HG03442 (cell line): ENCODE data around the gene DDAH1.

Experiments used
- ATAC-seq: cut with Tn5 transposase; IDR thresholded peaks from one replicate; pipeline ENCODE4 v1.9.1; 2021; ENCODE audit warnings: mild to moderate bottlenecking, moderate library complexity; ENCODE audit not compliant: unreplicated experiment

DDAH1 gene

DNA sequence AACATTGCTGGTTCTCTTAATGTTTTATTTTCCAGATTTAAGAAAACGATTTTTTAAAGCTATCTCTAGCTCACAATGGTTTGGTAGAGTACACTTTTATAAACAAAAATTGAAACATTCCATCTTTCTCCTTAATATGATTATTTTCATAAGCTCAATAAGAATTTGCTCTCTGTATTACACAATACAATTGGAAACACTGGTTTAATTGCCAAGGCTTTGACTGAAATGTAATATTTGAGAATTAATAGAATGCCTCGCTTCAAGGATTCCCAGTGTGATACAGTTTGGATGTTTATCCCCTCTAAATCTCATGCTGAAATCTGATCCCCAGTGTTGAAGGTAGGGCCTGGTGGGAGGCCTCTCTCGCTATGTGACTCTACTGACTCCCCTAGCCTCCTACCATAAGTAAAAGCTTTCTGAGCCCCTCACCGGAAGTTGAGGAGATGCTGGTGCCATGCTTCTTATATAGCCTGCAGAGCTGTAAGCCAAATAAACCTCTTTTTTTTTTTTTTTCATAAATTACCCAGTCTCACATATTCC lies 67.4 kb downstream of the DDAH1 start:
- ATAC-seq, result no peak

- ATAC-seq, result no peak
Measured at GRCh38 chr1:85396194-85396593, 68.8 kb downstream of the DDAH1 start.

DNA sequence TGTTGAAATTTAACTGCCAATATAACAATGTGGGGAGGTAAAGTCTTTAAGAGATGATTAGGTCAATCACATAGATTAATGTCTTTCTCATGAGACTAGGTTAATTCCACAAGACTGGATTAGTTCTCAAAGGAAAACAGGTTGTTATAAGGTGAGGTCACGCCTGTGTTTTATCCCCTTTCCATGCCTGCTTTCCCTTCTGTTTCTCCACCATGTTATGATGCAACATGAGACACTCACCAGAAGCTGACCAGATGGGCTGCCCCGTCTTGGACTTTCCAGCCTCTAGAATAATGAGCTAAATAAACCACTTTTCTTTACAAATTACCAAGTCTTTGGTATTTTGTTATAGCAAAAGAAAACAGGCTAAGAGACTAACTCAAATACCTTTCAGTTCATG lies 70.8 kb downstream of the DDAH1 start:
- no peak for ATAC-seq

- no peak for ATAC-seq
Measured at GRCh38 chr1:85393490-85393889, 71.5 kb downstream of the DDAH1 start.

GRCh38 chr1:85388416-85388815 lies 76.5 kb downstream of the DDAH1 start:
- ATAC-seq, result no peak

DNA sequence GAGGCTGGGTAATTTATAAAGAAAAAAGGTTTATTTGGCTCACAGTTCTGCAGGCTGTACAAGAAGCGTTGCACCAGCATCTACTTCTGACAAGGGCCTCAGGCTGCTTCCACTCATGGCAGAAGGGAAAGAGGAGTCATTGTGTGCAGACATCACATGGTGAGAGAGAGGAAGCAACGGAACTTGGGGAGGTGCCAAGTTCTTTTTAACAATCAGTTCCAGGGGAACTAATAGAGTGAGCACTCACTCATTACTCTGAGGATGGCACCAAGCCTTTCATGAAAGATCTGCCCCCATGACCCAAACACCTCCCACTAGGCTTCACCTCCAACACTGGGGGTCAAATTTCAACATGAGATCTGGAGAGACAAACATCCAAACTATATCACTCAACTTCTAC lies 77.2 kb downstream of the DDAH1 start:
- no peak for ATAC-seq

DNA sequence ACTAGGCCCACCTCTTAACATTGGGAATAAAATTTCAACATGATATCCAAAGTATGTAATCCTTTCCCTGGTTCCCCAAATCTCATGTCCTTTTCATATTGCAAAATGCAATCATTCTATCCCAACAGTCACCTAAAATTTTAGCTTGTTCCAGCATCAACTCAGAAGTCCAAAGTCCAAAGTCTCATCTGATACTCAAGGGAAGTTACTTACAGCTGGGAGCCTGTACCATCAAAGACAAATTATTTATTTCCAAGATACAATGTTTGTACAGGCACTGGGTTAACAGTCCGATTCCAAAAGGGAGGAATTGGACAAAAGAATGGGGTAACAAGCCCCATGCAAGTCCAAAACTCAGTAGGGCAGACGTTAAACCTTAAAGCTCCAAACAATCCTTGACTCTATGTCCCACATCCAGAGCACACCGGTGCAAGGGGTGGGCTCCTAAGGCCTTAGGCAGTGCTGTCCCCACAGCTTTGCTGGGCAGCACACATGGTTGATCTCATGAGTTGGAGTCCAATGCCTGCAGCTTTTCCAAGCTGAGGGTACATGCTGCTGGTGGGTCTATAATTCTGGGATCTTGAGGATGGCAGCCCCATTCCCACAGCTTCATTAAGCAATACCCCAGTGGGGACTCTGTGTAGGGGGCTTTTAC lies 78.8 kb downstream of the DDAH1 start:
- no peak for ATAC-seq

GRCh38 chr1:85379203-85380136 lies 85.5 kb downstream of the DDAH1 start:
- no peak for ATAC-seq

DNA sequence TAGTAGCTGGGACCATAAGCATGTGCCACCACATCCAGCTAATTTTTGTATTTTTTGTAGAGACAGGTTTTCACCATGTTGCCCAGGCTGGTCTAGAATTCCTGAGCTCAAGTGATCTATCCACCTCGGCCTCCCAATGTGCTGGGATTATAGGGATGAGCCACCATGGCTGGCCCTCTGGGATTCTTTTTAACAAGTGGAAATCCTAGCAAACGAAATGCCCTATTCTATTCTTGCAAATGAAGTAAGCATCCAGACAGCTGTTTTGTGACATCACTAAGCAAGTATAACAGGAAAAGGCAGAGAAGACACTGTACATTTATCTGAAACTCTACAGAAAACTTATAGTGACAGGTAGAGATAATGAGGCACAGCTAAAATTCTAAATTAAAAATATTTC lies 86.4 kb downstream of the DDAH1 start:
- ATAC-seq, result no peak

GRCh38 chr1:85376356-85376755 lies 88.6 kb downstream of the DDAH1 start:
- ATAC-seq, result no peak

DNA sequence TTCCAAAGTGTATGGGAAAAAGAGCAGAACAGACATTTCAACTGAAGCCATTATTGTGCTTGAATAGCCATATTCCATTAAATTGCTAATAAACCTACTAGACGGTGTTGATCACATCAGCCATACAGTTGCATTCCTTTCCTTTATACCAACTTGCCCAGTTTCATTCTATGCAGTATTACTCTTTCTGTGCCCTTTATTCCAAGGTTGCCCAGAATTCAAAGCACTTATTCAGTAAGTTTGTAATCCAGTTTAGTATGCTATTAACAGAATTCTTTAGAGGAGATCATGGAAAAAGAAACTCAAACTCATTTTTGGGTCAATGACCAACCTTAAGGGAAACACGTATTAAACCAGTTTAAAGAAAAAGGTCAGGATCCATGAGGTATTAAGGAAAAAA lies 89.5 kb downstream of the DDAH1 start:
- no peak for ATAC-seq

GRCh38 chr1:85374160-85374559 lies 90.8 kb downstream of the DDAH1 start:
- ATAC-seq, result no peak

DNA sequence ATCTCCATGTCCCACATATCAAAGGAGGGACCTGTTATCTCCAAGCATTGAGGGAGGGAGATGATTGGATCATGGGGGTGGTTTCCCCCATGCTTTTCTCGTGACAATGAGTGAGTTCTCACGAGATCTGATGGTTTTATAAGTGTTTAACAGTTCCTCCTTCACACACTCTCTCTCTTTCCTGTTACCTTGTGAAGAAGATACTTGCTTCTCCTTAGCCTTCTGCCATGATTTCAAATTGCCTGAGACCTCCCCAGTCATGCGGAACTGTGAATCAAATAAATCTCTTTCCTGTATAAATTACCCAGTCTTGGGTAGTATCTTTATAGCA lies 91.6 kb downstream of the DDAH1 start:
- ATAC-seq, result no peak

DNA sequence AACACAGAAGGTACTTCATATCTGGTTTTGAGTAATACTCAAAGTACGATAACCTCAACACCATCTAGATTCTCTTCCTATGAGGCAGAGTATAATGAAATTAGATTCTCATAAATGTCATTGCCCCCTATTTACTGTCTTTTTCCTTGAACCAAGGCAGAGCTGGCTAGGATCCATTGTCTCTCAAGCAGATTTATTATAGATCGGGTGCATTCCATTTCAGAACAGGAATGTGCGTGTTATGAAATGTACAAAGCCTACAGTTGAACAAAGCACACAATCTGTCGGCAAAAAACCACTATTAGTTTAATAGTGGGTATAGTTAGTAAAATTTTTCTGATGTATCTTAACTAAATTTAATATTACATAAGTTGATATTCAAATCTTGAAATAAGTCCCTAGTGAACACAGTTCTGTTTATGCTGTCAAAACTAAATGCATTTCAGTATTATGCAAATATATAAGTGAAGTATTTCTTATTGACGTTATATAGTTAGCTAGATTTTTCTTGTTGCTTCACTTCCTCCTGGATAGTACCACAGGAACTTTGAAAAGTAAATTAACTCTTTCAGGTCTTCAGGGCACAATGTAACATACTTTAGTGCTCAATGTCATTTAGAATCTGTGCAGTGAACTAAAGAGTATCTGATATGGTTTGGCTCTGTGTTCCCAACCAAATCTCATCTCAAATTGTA lies 92.1 kb downstream of the DDAH1 start:
- ATAC-seq, result no peak

- ATAC-seq, result no peak
Measured at GRCh38 chr1:85371021-85371420, 93.9 kb downstream of the DDAH1 start.

- ATAC-seq, result no peak
Measured at GRCh38 chr1:85368073-85368770, 96.7 kb downstream of the DDAH1 start.

GRCh38 chr1:85366391-85367170 lies 98.4 kb downstream of the DDAH1 start:
- ATAC-seq, result no peak

GRCh38 chr1:85365851-85366250 lies 99.1 kb downstream of the DDAH1 start:
- no peak for ATAC-seq

DNA sequence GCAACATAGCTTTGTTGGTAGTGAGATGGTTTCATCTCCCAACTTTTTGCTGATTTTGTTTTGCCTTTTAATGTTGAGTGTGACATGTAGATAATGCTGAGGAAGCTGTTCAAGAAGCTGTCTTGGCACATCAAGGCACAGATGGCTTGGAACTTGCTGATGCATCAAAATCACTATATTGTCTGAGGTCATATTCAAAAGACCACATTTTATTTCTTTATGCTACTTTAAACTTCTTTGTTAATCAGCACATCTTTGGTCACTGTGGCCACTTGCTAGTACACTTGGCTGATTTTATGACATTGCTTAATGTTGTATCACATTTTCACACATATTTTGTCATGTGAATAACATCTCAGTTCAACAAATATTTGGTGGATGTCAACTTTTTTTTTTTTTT lies 101.4 kb downstream of the DDAH1 start:
- ATAC-seq, result no peak

GRCh38 chr1:85363092-85363491 lies 101.9 kb downstream of the DDAH1 start:
- no peak for ATAC-seq
